ENCODE results near the gene TBXAS1.

TBXAS1 gene

DNA sequence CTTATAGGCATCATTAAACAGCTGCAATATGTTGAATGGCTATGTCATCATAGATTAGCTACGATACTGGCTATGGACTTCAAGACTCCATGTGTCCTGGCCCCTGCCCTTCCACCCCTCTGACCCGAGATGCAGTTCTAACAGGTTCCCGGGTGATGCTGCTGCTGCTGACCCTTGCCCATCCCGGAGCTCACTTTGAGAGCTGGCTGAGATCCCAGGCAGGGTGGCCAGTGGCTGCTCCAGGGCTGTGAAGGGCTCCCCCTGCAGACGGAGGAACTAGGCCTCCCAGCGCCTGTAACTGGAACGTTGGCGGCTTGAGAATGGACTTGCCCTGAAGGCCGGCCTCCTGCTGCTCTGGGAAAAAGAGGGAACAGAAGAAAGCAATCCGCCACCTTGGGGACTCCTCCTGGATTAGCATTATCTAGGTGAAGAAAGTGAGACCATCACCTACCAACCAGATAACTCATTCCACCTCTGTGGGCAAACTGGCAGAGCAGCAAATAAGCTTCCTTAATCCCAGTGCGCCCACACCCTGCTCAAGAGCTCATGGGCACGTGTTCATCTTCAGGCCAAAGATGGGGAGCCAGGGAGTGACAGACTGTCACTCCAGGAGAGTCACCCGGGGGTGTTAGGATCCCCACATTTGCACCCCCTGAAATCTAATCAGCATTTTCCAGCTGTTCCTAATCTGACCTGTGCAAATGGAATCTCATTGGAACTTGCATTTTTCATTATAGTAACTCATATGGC lies 176.9 kb downstream of the TBXAS1 start:
- DNase-seq, result no peak

DNA sequence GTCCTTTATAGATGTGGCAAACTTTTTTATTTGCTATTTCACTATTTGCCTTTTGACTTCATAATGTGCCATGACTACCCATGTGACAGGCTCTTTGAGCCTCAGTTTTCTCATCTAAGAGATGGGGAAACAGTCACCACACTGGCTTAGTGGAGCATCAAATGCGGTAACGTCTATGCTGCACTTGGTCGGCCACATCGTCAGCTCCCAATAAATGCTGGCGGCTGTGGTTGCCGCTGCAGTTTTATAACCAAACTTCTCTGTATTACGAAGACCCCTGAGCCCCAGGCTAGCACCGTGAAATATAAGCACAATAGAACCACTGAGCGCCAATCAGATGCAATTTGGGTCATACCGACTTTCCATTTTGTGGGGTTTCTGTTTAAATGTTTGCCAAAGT lies 177.5 kb downstream of the TBXAS1 start:
- DNase-seq, result no peak

- DNase-seq, result no peak
These were observed 178.1 kb downstream of the TBXAS1 start for GRCh38 chr7:140007051-140007690.

- no peak for DNase-seq
These were observed 179.9 kb downstream of the TBXAS1 start for GRCh38 chr7:140008755-140009610.

DNA sequence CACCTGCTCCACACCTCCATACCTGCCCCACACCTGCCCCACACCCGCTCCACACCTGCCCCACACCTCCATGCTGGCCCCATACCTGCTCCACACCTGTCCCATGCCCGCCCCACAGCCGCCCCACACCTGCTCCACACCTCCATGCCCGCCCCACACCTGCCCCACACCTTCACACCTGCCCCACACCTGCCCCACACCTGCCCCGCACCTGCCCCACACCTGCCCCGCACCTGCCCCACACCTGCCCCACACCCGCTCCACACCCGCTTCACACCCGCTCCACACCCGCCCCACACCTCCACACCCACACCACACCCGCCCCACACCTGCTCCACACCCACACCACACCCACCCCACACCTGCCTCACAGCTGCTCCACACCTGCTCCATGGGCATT lies 180.7 kb downstream of the TBXAS1 start:
- no peak for DNase-seq

DNA sequence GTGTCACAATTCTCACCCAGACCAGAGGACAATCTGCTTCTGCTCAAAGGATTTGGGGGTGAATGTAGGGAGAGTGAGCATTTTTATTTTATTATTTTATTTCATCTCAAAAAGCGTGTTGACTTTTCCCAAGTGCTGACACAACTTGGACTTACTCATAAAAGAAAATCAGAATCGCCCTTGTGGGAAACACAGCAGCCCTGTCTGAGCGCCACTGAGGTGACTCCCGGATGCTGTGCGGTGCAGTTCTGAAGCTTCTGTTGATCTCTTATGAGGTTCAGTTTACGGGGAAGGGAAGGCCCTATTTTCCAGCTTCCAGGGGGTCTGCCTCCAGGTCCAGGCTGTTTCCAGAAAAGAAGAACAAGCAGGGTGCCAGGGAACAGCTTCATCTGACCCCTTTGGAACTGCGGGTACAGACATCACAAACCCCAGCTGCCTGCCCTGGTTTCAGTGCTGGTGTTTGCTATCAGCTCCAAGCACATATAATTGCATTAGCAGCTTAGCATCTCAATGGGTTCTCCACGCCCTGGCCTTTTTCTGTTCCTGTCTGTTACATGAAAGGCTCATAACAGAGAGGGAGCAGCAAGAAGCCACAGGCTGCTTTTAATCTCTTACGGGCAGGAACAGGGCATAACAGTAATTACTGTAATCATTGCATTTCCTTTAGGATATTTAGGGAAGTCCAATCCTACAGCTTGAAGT lies 181.3 kb downstream of the TBXAS1 start:
- no peak for DNase-seq

GRCh38 chr7:140013676-140014075 lies 184.6 kb downstream of the TBXAS1 start:
- DNase-seq, result no peak

DNA sequence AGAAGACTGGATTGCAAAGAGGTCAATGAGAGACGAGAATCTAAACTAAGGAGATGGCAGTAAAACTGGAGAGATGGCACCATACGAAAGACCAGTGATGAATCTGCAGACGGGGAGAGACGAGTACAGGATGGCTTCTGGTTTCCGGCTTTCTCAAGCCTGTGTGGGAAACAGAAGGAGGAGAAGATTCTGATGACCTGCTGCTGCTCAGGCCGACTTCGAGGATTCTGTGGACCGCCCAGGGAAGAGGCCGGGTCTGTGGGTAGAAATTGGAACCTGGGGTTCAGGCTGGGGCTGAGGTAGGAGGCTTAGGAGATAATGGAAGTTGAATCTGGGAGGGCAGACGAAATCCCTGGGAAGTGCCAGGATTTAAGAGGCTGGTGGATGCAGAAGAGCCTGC lies 185.1 kb downstream of the TBXAS1 start:
- no peak for DNase-seq

DNA sequence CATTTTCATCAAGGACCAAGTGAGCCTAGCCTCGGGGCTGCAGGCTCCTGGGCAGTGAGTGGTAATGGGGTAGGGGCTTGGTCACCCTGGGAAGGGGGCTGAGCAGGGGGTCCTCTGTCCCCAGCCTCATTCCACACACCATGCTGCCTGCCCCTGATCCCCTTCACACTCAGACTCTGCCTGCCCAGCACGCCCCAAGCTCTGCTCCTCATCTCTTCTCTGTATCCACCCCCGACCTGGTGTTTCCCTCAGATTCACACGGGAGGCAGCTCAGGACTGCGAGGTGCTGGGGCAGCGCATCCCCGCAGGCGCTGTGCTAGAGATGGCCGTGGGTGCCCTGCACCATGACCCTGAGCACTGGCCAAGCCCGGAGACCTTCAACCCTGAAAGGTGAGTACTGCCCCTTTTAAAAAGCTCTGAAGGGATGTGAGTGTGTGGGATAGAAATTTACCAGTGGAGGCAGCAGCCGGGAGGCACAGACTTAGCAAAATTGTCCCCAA lies 186.5 kb downstream of the TBXAS1 start:
- DNase-seq, result no peak

GRCh38 chr7:140016540-140016939 lies 187.5 kb downstream of the TBXAS1 start:
- no peak for DNase-seq

DNA sequence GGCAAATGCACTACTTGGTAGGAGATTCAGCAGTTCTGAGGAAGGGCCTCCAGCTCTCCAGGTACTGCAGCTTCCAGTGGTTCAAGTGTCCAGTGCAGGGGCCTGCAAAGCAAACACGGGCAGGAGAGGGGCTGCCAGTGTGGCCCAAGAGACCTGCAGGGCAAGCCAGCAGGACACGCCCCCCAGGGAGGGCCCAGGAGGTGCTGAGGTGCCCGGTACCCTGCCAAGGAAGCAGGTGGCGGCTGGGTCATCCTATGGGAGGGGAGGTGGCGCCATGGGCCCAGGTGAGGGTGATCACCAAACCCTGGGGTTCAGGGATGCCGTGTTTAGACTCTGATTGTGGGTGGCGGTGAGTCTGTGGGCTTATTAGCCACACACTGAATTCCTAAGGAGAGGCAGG lies 188.0 kb downstream of the TBXAS1 start:
- no peak for DNase-seq

DNA sequence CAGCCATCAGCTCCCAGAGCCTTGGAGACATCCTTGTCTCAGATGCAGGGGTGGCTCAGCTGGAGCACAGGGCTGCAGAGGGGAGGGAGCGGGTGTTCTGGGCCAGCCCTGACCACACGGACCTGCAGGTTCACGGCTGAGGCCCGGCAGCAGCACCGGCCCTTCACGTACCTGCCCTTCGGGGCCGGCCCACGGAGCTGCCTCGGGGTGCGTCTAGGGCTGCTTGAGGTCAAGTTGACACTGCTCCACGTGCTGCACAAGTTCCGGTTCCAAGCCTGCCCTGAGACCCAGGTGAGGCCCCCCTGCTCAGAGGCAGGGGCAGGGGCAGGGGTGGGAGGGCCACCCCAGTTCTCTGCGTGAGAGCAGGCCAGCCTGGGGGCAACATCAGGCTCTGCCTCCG lies 188.5 kb downstream of the TBXAS1 start:
- no peak for DNase-seq

DNA sequence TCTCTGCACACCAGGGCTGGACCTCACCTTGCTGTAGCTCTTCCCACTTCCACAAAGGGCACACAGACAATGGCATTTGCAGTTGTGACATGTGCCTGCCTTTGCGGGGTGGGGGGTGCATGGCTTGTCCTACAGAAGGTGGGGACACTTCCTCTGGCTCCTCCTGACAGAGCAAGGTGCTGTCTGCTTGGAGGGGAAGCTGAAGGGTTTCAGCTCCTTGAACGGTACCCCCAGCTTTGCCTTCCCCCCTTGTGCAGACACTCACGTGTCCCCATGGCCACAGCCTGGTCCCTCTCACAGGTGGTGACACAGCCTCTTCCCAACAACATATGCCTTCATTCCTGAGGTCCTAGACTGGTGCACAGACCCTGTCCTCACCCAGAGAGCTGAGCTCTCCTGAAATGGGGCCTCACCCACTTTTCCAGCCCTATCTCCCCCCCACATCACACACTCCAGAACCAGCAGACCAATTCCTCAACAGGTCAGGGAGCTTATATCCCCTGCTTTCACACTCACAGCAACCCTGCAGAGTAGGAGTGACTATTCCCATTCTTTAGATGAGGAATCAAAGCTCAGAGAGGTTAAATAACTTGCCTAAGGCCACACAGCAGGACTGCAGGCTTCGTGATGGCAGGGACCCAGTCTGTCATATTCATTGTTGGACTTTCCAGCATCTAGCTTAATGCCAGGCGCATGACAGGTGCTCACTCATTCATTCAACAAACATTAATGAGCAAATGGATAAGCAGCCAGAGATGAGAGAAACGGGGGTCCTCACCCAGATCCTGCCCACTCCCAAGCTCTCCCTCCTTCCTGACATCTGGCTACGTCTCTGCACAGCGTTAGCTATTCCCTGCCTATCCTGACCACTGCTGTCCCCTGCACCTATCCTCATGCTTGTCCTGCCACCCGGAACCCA lies 189.3 kb downstream of the TBXAS1 start:
- DNase-seq, result no peak

DNA sequence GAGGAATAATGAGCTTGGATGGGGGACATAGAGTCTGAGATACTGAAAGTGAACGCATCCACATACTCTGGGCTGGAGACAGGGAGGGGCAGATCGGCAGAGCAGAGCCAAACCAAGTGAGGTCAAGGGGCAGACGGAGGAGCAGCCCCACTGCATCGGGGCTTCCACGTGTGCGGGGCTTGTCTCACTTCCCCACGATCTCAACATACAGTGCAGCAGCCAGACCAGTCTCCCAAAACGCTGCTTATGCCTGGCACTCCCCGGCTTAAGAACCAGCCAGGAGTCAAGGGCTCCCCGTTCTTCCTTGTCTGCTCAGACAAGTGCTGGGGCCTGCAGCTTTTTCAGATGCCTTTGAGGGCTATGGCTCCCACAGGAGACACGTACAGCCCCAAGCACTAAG lies 190.1 kb downstream of the TBXAS1 start:
- DNase-seq, result no peak

DNA sequence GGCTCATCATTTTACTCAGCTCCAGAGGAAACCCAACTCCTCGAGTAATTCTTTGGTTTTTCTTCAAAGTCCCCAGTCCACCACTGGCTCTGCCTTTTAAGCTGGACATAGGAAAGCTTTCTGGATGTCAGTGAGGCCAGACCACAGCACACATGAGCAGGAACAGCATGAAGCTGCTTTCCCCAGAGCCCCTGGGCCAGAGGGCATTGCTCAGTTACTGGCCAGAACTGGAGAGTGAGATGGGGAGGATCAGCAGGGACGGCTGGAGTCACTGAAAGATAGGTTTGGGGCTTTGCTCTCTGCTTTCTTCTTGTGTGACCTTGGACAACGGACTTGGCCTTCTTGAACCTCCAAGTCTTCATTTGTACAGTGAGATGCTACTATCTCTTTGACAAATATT lies 190.5 kb downstream of the TBXAS1 start:
- no peak for DNase-seq

GRCh38 chr7:140021603-140022002 lies 192.5 kb downstream of the TBXAS1 start:
- no peak for DNase-seq

DNA sequence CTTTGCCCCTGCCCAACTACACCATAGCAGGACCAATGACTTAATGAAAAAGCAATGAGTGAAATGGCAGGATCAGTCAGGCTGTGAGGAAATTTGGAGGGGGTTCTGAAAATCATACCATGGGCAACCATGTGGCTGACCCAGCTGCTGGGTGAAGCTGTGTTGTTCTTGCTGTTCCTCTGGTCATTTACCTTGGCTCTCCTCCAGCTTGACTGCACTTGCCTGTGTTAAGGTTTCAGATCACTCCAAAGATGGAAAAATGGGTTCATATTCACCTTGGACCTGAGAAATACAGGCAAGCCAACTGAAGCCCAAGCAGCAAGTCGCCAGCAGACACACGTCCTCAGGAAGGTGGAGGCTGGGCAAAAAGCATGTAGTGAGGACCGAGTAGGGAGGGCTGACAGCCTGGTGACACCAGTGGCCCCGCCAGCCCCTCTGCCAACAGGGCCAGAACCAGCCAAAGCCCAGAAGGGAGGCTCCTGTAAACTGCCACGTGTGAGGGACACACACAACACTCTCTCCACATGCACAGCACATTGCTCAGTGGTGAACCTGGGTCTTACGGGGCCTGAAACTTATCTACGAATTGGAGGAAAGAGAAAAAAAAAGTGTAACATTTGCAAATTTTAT lies 193.6 kb downstream of the TBXAS1 start:
- DNase-seq, result no peak

DNA sequence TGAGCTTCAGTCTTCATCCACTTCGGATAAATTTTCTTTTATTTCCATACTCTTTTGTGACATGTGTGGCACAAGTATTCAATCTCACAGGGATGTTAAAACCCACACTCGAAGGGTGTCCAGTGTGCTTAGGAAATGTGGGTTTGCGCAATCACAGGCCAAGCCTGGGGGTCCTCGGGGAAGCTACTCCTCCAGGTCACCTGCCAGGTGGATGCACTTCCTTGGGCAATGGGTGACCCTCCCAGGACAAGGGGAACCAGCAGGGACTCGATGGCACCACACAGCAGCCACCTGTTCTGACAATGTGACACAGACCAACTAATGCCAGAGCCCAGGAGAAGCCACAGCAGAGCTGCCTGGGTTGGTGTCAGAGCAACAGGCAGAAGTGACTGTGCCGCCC lies 194.7 kb downstream of the TBXAS1 start:
- no peak for DNase-seq

GRCh38 chr7:140024585-140024984 lies 195.5 kb downstream of the TBXAS1 start:
- no peak for DNase-seq

- DNase-seq, result no peak
These were observed 196.2 kb downstream of the TBXAS1 start for GRCh38 chr7:140025241-140025640.

- no peak for DNase-seq
These were observed 196.9 kb downstream of the TBXAS1 start for GRCh38 chr7:140025814-140026433.
